ENCODE results near the gene TTC7B.

Gene TTC7B

DNA sequence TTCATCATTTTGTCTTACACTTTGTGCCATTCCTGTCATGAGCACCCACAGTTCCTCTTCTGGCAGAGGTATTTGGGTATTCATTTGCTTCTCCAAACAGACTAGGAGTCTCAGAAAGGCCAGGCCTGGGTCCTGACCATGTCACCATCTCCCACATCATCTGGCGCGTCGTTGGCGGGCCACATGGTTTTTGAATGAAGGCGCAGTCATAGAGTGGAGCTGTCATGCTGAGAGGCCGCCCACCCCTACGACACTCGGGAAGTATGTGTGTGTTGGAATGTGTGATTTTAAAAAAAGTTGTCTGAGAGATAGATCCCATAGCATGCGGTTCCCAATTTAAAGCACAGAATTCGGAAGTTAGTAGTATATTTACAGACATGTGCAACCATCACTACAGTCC lies 15.6 kb upstream of the TTC7B start:
- TF ChIP-seq TAF1 (IDR thresholded peaks at IDR 0.05; ENCODE audit: low read depth) (no peak), EP300 (IDR thresholded peaks at IDR 0.05; ENCODE audit: borderline replicate concordance) (no peak), FOXM1 (IDR thresholded peaks at IDR 0.05; ENCODE audit: borderline replicate concordance, low read depth) (no peak), NFIC (IDR thresholded peaks at IDR 0.05) (no peak), YY1 (IDR thresholded peaks at IDR 0.05; ENCODE audit: low read depth) (no peak)
- TF ChIP-seq, protein P1, sequence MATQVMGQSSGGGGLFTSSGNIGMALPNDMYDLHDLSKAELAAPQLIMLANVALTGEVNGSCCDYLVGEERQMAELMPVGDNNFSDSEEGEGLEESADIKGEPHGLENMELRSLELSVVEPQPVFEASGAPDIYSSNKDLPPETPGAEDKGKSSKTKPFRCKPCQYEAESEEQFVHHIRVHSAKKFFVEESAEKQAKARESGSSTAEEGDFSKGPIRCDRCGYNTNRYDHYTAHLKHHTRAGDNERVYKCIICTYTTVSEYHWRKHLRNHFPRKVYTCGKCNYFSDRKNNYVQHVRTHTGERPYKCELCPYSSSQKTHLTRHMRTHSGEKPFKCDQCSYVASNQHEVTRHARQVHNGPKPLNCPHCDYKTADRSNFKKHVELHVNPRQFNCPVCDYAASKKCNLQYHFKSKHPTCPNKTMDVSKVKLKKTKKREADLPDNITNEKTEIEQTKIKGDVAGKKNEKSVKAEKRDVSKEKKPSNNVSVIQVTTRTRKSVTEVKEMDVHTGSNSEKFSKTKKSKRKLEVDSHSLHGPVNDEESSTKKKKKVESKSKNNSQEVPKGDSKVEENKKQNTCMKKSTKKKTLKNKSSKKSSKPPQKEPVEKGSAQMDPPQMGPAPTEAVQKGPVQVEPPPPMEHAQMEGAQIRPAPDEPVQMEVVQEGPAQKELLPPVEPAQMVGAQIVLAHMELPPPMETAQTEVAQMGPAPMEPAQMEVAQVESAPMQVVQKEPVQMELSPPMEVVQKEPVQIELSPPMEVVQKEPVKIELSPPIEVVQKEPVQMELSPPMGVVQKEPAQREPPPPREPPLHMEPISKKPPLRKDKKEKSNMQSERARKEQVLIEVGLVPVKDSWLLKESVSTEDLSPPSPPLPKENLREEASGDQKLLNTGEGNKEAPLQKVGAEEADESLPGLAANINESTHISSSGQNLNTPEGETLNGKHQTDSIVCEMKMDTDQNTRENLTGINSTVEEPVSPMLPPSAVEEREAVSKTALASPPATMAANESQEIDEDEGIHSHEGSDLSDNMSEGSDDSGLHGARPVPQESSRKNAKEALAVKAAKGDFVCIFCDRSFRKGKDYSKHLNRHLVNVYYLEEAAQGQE (IDR thresholded peaks at IDR 0.05; ENCODE audit: low read depth) = no peak

DNA sequence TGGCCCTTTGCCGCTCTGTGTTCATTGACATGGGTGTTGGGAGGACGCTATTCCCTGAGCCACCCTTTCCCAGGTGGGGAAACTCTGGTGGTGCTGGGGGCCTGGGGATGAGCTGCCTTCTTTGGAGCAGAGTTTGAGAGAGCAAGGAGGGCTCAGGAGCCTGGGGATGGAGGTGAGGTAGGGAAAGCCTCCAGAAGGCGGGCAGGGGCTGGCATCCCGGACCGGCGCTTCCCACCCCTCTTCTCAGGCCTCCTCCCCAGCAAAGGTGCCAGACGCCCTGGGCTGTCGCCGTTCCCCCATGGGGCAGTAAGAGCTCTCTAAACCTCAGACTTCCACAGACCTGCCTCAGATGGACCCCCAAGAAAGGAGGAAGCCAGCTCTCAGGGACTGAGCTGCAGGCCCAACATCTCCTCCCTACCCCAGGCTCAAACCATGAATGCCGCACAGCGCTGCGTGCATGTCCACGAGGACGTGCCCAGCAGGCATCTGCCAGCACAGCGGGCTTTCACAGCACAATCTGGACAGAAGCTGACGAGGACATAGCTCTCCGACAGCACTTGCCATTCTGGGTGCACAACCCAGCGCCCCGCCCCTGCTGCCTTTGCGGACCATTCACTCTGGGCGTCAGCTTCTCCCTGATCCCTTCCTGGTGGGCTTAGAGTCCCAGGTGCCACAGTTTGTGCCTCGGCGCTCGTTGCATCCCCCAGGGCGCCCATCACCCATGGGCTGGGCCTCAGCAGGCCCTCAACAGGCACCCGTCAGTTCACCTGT lies 14.9 kb upstream of the TTC7B start:
- TF ChIP-seq FOXM1 (IDR thresholded peaks at IDR 0.05; ENCODE audit: borderline replicate concordance, low read depth) (no peak), TCF12 (IDR thresholded peaks at IDR 0.05; ENCODE audit: low read depth) (no peak), EP300 (IDR thresholded peaks at IDR 0.05; ENCODE audit: borderline replicate concordance) (no peak), TAF1 (IDR thresholded peaks at IDR 0.05; ENCODE audit: low read depth) (no peak), EGR1 (IDR thresholded peaks at IDR 0.05) (no peak), NFIC (IDR thresholded peaks at IDR 0.05) (no peak), RAD21 (IDR thresholded peaks at IDR 0.05; ENCODE audit: low read depth) (no peak), MAX (IDR thresholded peaks at IDR 0.05) (no peak), YY1 (IDR thresholded peaks at IDR 0.05; ENCODE audit: low read depth) (no peak), TEAD4 (IDR thresholded peaks at IDR 0.05) (no peak), CEBPB (IDR thresholded peaks at IDR 0.05) (no peak), CREB1 (IDR thresholded peaks at IDR 0.05; ENCODE audit: low read depth) (no peak), ZBTB7A (IDR thresholded peaks at IDR 0.05; ENCODE audit: low read depth) (no peak)
- TF ChIP-seq, protein P1 (IDR thresholded peaks at IDR 0.05; ENCODE audit: low read depth) = no peak
- TF ChIP-seq, protein P2, sequence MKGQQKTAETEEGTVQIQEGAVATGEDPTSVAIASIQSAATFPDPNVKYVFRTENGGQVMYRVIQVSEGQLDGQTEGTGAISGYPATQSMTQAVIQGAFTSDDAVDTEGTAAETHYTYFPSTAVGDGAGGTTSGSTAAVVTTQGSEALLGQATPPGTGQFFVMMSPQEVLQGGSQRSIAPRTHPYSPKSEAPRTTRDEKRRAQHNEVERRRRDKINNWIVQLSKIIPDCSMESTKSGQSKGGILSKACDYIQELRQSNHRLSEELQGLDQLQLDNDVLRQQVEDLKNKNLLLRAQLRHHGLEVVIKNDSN (IDR thresholded peaks at IDR 0.05) = no peak

DNA sequence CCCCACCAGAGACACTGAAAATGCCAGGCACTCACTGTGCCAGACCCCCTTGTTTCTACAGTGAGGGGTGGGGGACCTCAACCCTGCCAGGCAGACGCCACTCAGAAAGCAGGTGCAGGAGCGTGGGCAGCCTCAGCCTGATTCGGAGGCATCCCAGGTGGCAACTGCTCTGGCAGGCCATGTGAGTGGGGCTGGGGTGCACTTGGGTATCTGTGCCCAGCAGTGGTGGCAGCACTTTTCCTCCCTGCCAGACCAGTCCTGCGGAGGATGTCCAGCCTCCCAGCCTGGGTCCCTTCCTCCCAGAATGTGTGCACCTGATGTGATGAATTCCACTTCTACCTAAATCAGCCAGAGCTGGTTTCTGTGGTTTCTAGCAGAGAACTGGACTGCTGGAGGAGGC lies 13.4 kb upstream of the TTC7B start:
- TF ChIP-seq EP300 (IDR thresholded peaks at IDR 0.05; ENCODE audit: borderline replicate concordance) (no peak), TCF12 (IDR thresholded peaks at IDR 0.05; ENCODE audit: low read depth) (no peak), NFIC (IDR thresholded peaks at IDR 0.05) (no peak), ZBTB7A (IDR thresholded peaks at IDR 0.05; ENCODE audit: low read depth) (no peak), FOXM1 (IDR thresholded peaks at IDR 0.05; ENCODE audit: borderline replicate concordance, low read depth) (no peak), TAF1 (IDR thresholded peaks at IDR 0.05; ENCODE audit: low read depth) (no peak), CEBPB (IDR thresholded peaks at IDR 0.05) (no peak), YY1 (IDR thresholded peaks at IDR 0.05; ENCODE audit: low read depth) (no peak), EGR1 (IDR thresholded peaks at IDR 0.05) (no peak)
- TF ChIP-seq, protein P2 (IDR thresholded peaks at IDR 0.05) = no peak
- TF ChIP-seq, protein P1 (IDR thresholded peaks at IDR 0.05; ENCODE audit: low read depth) = no peak

GRCh38 chr14:90828642-90829487 lies 12.6 kb upstream of the TTC7B start:
- TF ChIP-seq, protein P2 (IDR thresholded peaks at IDR 0.05) = no peak
- TF ChIP-seq TCF12 (IDR thresholded peaks at IDR 0.05; ENCODE audit: low read depth) (no peak), ZBTB7A (IDR thresholded peaks at IDR 0.05; ENCODE audit: low read depth) (no peak), EGR1 (IDR thresholded peaks at IDR 0.05) (no peak), TEAD4 (IDR thresholded peaks at IDR 0.05) (no peak), CEBPB (IDR thresholded peaks at IDR 0.05) (no peak), NFIC (IDR thresholded peaks at IDR 0.05) (no peak)
